Endometrium (tissue), 2 donors: ENCODE data around the gene TMEFF1.
"Not testable (repeated sequence)": the region's sequence is repeated elsewhere in the genome, so short reads cannot be mapped to it uniquely, and the experiment has no call there.

Experiments
- FAIRE-seq: peaks from 2 replicates; lab custom pipeline; 2012; peaks lifted over from hg19 to GRCh38; lab: Jason Lieb, UNC
- donor health status: control.
- donor health status: control.

Gene TMEFF1

GRCh38 chr9:100472788-100473275, at the start of gene TMEFF1:
Gene TMEFF1 (plus strand): TSS chr9:100473149. CDS start chr9:100473545, 396 bp downstream.
- FAIRE-seq = no peak

DNA sequence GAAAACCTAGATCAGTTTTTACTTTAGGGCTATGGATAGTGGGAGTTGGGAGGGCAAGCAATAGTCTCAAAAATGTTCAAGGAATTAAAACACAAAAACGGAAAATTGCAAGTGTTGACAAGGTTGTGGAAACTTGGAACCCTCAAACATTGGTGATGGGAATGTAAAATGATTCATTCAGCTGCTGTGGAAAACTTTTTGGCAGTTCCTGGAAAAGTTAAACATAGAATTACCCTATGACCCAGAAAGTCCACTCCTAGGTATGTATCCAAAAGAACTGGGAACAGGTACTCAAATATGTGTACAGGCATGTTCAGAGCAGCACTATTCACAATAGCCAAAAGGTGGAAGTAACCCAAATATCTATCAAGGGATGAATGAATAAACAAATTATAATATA, 47.2 kb upstream of the TMEFF1 start:
- FAIRE-seq = no peak

DNA sequence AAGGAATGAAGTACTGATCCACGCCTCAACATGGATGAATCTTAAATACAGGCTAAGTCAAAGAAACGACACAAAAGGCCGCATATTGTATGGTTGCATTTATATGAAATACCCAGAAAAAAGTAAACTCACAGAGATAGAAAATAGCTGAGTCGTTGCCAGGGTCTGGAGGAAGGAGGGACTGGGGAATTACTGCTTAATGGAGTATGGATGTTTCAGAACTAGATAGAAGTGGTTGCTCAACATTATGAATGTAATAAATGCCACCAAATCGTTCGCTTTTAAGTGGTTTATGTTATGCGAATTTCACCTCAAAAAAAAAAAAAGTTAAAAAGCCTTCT, 46.8 kb upstream of the TMEFF1 start:
- no peak for FAIRE-seq

GRCh38 chr9:100426530-100427365, 46.2 kb upstream of the TMEFF1 start, which contains the start of gene MSANTD3:
Gene MSANTD3 (plus strand): TSS chr9:100427143. CDS start chr9:100441939, 14,796 bp downstream.
- FAIRE-seq = no peak

DNA sequence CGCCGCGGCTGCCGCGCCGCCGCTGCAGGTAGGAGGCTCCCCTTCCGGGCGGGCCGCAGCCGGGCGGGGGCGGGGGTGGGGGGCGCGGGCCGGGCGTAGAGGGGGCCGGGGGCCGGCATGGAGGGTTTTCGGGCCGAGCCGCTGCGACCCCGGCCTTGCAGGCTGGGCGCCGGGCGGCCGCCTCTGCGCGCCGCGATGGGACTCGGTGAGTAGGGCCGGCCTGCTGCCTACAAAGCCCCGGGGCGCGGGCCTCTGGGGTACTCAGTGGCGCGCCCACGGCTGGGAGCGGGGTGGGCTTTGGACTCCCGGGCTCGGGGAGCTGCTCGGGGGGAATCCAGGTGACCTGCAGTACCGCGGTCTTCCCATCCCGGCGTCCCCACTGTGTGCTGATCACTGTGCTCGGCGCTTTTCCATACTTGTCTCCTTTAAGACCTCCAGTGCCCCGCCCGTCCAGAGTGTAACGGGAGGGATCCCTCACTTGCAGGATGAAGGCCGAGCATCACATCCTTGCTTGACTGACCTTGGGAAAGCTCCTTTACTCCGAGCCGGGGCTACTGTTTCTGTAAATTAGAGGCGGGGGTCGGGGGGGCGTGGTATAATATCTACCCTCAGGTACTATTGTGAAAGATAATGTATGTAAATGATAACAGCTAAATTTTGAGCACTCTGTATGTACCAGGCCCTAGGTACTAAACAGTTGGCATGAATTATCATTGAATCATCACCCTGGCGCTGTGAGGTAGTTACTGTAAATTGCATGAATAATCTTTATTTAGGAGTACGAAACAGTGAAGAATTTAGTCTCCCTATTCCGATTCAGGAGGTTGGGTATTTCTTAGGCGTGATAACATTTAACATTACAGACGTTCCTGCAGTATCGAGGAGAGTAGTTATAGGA, 45.3 kb upstream of the TMEFF1 start:
- FAIRE-seq = no peak

- no peak for FAIRE-seq
Observed at GRCh38 chr9:100428871-100429654, 43.9 kb upstream of the TMEFF1 start.

- no peak for FAIRE-seq
Observed at GRCh38 chr9:100430286-100430940, 42.5 kb upstream of the TMEFF1 start.

DNA sequence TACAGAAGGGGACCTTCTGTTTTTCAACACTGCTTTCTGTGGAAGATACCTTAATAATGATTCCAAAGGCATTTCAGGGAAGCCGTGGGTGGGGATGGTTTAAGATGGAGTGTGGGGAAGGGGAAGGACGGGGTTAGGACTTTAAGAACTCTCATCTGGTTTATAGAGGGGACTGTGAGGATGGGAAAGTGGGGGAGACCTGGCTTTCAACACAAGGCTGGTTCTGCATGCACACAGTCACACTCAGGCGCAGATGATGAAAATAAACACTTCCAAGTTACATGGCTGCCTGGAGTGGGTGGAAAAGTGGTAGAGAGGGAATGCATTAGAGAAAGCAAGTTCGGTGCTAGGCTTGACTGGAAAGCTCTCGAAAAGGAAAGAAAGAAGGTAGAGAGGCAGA, 41.1 kb upstream of the TMEFF1 start:
- no peak for FAIRE-seq

GRCh38 chr9:100432736-100433135, 40.2 kb upstream of the TMEFF1 start:
- FAIRE-seq = no peak

DNA sequence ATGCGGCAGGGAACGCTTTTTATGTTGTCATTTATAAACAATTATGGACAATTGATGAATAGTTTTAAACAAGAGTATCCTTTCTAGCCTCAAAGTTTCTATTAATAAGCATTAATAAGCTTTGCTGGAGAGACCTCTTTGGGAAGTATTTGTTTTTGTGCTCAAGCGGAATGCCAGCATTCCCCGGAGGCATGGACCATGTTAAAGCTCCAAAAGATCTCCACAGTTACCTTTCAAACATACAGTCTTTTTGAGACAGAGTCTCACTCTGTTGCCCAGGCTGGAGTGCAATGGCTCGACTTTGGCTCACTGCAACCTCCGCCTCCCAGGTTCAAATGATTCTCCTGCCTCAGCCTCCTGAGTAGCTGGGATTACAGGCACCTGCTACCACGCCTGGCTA, 36.4 kb upstream of the TMEFF1 start:
- FAIRE-seq = no peak

- no peak for FAIRE-seq
Observed at GRCh38 chr9:100437860-100438805, 34.8 kb upstream of the TMEFF1 start.

- FAIRE-seq = no peak
Observed at GRCh38 chr9:100440071-100440470, 32.9 kb upstream of the TMEFF1 start.

DNA sequence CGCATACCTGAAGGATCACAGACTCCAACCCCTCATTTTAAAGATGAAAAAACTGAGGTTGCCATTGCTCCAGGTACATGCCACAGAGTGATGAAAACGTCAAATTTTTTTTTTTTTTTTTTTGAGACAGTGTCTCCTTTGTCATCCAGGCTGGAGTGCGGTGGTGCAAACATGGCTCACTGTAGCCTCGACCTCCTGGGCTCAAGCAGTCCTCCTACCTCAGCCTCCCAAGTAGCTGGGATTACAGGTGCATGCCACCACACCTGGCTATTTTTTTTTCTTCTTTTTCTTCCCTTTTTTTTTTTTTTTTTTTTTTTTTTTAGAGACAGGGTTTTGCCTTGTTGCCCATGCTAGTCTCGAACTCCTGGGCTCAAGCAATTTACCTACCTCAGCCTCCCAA, 32.5 kb upstream of the TMEFF1 start:
- FAIRE-seq = not testable (repeated sequence)

DNA sequence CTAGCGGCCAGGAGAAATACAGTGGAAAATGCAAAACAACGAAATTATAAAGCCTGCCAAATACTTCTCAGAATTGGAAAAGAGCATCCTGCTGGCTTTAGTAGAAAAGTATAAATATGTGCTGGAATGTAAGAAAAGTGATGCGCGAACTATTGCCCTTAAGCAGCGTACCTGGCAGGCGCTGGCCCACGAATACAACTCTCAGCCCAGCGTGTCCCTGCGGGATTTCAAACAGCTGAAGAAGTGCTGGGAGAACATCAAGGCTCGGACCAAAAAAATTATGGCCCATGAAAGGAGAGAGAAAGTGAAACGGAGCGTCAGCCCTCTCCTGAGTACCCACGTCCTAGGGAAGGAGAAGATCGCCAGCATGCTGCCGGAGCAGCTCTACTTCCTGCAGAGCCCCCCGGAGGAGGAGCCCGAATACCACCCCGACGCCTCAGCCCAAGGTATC, 31.0 kb upstream of the TMEFF1 start:
- no peak for FAIRE-seq

DNA sequence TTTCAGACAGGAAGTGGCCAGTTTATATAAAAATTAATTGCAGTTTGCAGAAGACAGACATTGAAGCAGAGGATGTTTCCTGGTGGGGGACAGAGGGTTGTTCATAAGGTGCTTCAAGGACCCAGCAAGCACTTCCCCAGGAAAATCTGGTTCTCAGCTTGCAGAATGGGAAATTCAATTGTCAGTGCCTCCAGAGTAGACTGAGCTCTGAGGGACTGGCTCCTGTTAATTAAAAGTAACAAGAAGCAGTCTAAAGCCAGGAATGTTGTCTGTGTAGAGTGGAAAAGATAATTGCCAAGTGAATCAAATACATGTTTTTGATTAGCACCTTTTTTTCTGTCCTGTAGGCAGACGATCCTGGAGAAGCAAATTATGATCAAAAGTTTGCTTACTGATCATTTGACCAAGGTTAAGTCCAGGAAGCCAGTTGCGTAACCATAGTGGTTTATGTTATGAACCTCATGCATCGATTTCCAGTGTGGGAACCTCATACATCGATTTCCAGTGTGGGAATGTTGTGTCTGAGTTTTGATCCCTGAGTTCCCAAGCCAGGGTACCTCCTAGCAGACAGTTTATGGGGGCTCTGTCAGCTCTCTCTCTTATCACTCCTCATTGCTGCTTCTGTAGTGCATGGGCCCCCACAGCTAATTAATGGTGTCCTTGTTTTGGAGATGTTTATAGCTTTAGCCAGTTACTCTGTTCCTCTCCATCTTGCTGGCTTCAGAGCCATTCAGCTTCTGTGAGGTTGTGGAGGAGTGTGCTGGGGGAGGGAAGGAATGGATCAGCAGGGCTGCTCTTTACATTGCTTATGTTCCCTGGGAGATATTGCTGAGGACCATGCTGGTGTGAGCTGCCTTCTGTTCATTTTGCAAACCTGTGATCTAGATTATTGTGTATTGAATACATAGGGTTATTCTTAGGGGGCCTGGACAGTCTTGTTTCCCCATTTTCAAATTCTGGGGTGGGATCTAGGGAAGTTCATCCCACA, 28.9 kb upstream of the TMEFF1 start:
- no peak for FAIRE-seq

DNA sequence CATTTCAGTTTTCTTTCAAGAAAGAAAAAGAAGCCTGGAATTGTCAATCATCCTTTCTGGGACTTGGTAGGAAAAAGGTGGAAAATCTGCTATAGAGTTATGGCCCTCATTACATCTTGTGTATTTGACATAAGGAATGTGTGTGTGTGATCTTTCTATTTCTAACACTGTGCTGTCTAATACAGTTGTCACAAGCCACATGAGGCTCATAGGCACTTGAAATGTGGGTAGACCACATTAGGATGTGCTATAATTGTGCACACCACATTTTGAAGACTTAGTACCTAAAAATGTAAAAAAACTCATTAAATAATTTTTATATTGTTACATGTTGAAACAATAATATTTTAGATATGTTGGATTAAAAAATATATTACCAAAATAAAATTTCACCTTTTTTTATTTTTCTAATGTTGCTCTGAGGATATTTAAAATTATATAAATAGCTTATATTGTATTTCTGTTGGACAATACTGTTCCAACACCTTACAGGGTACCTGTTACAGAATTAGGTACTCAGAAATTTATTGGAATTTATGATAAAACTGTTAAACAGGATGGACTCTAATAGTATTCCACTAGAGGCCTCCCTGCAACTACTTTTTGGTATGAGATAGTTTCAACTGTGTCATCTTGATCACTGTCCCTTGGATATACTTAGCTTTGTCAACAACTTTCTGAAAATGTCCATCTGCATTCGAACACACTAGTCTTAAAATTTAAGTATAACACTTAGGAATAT, 27.6 kb upstream of the TMEFF1 start:
- FAIRE-seq = no peak

DNA sequence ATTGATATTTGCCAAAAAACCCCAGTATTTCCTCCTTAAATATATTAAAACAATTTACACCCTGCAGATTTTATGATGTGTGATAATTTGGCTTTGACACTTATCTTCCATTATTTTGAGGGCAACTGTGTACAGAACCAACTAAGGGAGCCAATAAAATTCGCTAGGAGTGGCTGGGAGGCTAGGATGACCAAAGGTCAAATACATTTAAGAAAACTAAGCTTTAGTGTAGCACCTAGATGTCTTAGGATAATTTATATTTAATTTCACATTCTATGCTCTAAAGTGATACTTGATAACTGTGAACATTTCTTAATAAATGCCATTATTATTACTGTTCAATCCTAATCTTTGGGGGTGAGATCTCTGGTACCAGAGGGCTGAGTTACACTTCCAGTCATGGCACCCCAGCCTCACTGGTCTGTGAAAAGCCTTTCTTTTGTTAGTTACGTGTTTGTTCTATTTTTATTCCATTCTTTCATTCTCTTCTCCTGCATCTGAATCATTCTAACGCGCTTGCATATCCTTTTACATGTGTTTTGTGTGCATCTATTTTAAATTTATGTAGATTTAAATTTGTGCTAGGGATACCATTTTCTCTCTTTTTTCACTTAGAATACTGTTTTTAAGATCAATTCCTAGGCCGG, 26.9 kb upstream of the TMEFF1 start:
- FAIRE-seq = no peak

GRCh38 chr9:100447041-100447440, 25.9 kb upstream of the TMEFF1 start:
- no peak for FAIRE-seq
